Aorta (tissue), 5 donors: ENCODE data around the gene POP7. TPM values are rescaled to one million over a fixed set of nuclear protein-coding genes. Genes with fewer than 3 reads are reported as not detected.

Experiments used
- ATAC-seq: fragments of 200-7000 bp; cut with Tn5 transposase; one replicate; pipeline ENCODE4 v1.9.1; 2022; ENCODE audit warnings: moderate library complexity; ENCODE audit not compliant: low FRiP score
- DNase-seq, 2 donors: peaks; one replicate each; pipeline ENCODE4 v3.0.0-alpha.2; 2020
- H3K27ac ChIP-seq, 2 donors: one replicate each; pipeline ENCODE4 v1.5.1; 2013; ENCODE audit warnings: low read length in 2 of 2, mild to moderate bottlenecking in 2 of 2, moderate library complexity in 2 of 2, control low read depth in 1 of 2, inconsistent platforms in 1 of 2, low read depth in 1 of 2
- H3K27me3 ChIP-seq, 2 donors: one replicate each; pipeline ENCODE4 v1.6.1; 2013; ENCODE audit warnings: control low read depth in 1 of 2, low read length in 1 of 2, mild to moderate bottlenecking in 1 of 2, moderate library complexity in 1 of 2; ENCODE audit not compliant: insufficient read depth in 2 of 2, control insufficient read depth in 1 of 2
- H3K36me3 ChIP-seq, 2 donors: one replicate each; pipeline ENCODE4 v1.6.1; 2013; ENCODE audit warnings: control low read depth in 1 of 2, low read length in 1 of 2, mild to moderate bottlenecking in 1 of 2; ENCODE audit not compliant: insufficient read depth in 2 of 2, control insufficient read depth in 1 of 2
- H3K4me1 ChIP-seq, 2 donors: one replicate each; pipeline ENCODE4 v1.6.1; 2013; ENCODE audit warnings: low read length in 2 of 2, control low read depth in 1 of 2, mild to moderate bottlenecking in 1 of 2, moderate library complexity in 1 of 2; ENCODE audit not compliant: insufficient read depth in 2 of 2, control insufficient read depth in 1 of 2
- H3K4me3 ChIP-seq, 2 donors: one replicate each; pipeline ENCODE4 v1.5.1; 2013; ENCODE audit warnings: low read length in 2 of 2, control low read depth in 1 of 2, mild to moderate bottlenecking in 1 of 2
- H3K9me3 ChIP-seq: one replicate; pipeline ENCODE4 v1.6.1; 2013; ENCODE audit warnings: mild to moderate bottlenecking, low read length; ENCODE audit not compliant: control insufficient read depth
- WGBS, 2 donors: extraction: QIAGEN DNeasy Blood & Tissue Kit; methylation state at CpG; one replicate each; pipeline ENCODE4 v1.1.7; 2013; 5-methylcytosine and 5-hydroxymethylcytosine counted together
- intact Hi-C, 2 donors: fragments of 100-400 bp; cut with DNase I; formaldehyde crosslinking; loops; one replicate each; pipeline versions ENCODE4 v1.14.2 to v1.15.0; 2022
- polyA plus RNA-seq, 2 donors: library from polyadenylated mRNA; stranded (reverse); fragments of 200-250 nt; gene quantifications; one replicate each; pipeline ENCODE4 v1.2.3, GENCODE V29; 2013
- total RNA-seq, 2 donors: library from RNA; stranded (reverse); fragmentation: NEBNext Ultra II Directional; extraction: Animal tissue kit (Norgen Biotek cat#: 25700); gene quantifications; one replicate each; pipeline ENCODE4 v1.2.1, GENCODE V29; 2021
- donor health status: healthy with polysubstance abuse.
- donor health status: Bipolar disorder and iron deficiency.
- donor health status: DM: no; HTN: no; CAD: no.
- donor health status: DM: no; HTN: no; CAD: no.
- donor health status: DM: yes; HTN: yes; CAD: no.

The POP7 gene
- total and polyA plus RNA-seq, 4 donors = 16.4 to 31.8 (median 23.7) TPM

DNA sequence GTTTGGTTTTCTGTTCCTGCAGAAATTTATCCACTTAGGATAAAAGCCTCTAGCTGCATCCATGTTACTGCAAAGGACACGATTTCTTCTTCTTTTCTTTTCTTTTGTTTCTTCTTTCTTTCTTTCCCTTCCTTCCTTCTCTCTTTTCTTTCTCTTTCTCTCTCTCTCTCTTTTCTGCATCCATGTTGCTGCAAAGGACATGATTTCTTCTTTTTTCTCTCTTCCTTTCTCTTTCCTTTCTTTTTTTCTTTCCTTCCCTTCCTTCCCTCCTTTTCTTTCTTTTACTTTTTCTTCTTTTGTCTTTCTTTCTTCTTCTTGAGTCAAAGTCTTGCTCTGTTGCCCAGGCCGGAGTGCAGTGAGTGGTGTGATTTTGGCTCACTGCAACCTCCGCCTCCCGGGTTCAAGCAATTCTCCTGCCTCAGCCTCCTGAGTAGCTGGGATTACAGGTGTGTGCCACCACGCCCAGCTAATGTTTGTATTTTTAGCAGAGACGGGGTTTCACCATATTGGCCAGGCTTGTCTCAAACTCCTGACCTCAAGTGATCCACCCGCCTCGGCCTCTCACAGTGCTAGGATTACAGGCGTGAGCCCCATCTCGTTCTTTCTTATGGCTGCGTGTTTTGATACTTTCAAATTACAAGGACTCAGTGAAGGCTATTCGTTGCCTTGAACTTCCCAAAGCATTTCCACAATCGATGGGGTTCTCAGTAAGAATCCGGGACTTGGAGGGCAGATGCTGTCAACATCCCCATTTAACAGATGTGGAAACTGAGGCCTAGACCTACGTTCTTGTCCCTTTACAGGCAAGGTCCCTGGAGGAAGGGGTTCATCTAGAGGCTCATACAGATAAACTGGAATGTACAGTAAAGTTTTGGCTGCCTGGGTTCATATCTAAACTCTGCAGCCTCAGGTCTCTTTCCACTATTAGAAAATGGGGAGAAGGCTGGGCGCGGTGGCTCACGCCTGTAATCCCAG, 34.3 kb upstream of the POP7 start:
- WGBS, 2 donors = 90 to 91% methylated on average over 18 of the region's 18 CpGs
- Histone ChIP-seq H3K36me3 (no peaks in the 10 kb centered on the region), H3K9me3 (no peaks in the 10 kb centered on the region), H3K27me3 (no peaks in the 10 kb centered on the region), H3K27ac (no peak overlapping the region), H3K4me3 (no peak overlapping the region), H3K4me1 (peaks cover 0 to 3% of the 10 kb centered on the region in 2 donors)
- ATAC-seq (no peak), DNase-seq (no peak)
- intact Hi-C loops = loop anchor here in 1 of 2 donors (5.0 kb wide), 1 partner anchor 59 kb away; the partner anchor contains the start of gene MOSPD3

DNA sequence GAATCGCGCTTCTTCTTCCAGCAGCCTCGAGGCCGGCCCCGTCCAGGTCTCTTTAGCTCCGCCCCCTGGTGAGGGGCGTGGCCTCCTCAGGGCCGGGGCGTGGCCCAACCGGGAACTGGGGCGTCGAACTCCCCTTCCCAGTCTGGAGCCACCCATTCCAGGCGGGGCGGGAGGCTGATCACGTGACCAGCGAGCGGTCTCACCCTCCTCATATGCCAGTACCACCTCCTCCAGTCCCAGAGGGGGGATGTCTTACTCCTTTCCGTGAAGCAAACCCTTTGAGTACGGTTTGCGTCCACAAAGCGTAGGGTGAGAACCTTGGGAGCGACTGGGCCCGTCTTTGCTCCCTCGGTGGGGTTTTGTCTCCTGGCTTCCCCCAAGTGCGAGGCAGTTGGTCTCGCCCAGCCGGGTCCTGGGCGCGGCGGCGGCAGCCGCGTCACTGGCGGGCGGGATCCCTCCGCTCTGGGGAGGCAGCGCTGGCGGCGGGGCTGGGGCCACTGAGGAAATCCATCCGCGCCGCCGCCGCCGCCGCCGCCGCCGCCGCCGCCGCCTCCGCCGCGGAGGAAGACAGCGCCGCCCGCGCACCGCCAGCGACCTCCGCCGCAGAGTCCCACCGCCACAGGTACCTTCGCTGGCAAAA, 32.5 kb upstream of the POP7 start, which contains the start of gene GNB2:
Gene GNB2 (plus strand): TSS at position 439 of the 640 bp plus-strand sequence. CDS start 2,526 bp downstream, outside the sequence.
- WGBS, 2 donors = 0% methylated on average over 55 to 65 of the region's 65 CpGs
- ATAC-seq (peak; percentile 95), DNase-seq (peak; percentile 100)
- H3K9me3 ChIP-seq = no peaks in the 10 kb centered on the region
- intact Hi-C loops = loop anchor here (1.0 to 5.0 kb wide), 2 partner anchors 61 kb away; partner anchors contain the start of gene MOSPD3 (in 2 of the 2)
- peak within 1 kb of the TSS; percentile 6 to 90 for H3K27ac ChIP-seq
- peaks cover 0 to 4% of the 10 kb centered on the region in 2 donors for H3K36me3 ChIP-seq
- H3K4me1 ChIP-seq = no peaks in the 10 kb centered on the region
- H3K4me3 ChIP-seq = peak within 1 kb of the TSS; percentile 54 to 75
- no peaks in the 10 kb centered on the region for H3K27me3 ChIP-seq

DNA sequence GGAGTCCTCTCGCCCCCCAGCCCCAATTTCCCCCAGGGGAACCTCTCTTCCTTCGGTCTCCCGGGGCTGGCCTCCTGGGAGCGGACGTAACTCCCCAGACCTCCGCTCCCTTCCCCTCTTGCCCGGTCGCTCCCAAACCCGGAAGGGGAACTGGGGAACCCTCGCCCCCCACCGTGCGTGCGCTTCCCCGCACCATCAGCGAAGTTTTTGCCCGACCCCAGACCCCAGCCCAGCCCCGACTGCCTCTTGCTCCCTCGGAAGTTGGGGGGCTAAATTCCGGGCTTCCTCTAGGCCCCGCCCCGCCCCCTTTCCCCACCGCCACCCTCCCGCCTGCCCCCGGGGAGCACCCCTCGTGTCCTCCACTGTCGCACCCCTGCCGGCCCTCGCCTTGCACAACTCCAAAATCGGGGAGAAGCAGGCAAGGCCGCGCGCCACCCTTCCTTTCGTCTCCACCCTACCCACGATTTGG, 31.9 kb upstream of the POP7 start:
- intact Hi-C loops = loop anchor here (1.0 to 5.0 kb wide), 2 partner anchors 62 kb away; partner anchors contain the start of gene MOSPD3 (in 2 of the 2)
- Histone ChIP-seq H3K27ac (peak overlapping the region; percentile 6 to 80), H3K36me3 (peaks cover 0 to 5% of the 10 kb centered on the region in 2 donors), H3K27me3 (no peaks in the 10 kb centered on the region), H3K4me3 (peak overlapping the region; percentile 54 to 75), H3K4me1 (no peaks in the 10 kb centered on the region), H3K9me3 (no peaks in the 10 kb centered on the region)
- DNase-seq = peak; percentile 73 to 87
- WGBS, 2 donors = 1 to 2% methylated on average over 12 to 34 of the region's 34 CpGs
- ATAC-seq = peak; percentile 3

DNA sequence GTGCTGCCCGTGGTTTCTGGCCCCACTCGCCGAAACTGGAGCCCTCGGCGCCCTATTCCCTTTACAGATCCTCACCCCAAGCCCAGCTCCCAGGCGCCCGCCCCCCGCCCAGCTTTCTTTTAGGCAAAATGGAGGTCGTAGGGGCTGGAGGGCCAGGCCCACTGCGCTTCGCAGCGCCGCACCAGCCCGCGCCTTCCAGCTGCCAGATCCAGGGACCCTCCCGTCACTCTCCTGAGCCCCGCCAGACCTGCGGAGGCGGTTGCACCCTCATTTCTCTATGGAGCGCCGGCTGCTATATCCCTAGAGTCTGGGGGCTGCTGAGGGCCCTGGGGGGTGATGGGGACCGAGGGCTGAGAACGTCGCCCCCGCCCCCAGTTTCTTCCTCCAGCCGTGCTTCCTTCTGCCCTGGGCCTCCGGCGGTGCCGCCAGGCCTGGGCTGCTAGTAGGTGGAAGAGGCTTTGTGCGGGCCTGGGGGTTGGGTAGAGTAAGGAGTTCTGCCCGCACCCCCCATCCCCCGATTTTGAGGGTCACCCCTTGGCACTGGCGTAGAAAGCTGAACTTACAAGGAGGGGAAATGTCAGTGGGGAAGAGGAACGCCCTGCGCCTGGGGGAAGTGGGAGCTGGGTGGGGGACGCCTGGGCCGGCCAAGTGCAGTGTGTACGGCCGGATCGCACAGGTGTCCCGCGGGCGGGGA, 31.4 kb upstream of the POP7 start:
- 0 to 1% methylated on average over 42 to 43 of the region's 43 CpGs for WGBS, 2 donors
- no peak for ATAC-seq
- H3K36me3 ChIP-seq = peaks cover 0 to 5% of the 10 kb centered on the region in 2 donors
- no peaks in the 10 kb centered on the region for H3K27me3 ChIP-seq
- H3K4me3 ChIP-seq = peak overlapping the region; percentile 54 to 75
- H3K27ac ChIP-seq = peak overlapping the region; percentile 2 to 61
- H3K4me1 ChIP-seq = no peaks in the 10 kb centered on the region
- DNase-seq = peak; percentile 70 to 80
- no peaks in the 10 kb centered on the region for H3K9me3 ChIP-seq
- intact Hi-C loops = loop anchor here (5.0 kb wide), 2 partner anchors 62 to 87 kb away; partner anchors contain the start of genes FBXO24 (in 1 of the 2), LRCH4 (in 1 of the 2) and MOSPD3 (in 1 of the 2)

DNA sequence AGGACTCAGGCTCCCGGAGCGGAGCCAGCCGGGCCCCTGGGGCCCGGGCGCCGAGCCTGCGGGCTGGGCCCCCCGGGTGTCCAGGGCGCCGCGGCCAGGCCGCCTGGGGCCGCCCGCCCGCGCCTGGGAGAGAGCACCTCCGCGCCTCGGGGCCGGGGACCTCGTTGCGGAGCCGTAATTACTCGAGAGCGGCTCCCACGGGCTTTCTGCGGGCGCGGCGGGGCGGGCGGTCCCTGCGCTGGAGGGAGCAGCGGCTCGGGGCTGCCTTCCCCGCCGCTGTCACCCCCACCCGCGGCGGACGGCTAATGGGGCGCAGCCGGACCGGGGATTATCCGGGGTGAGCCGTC, 30.8 kb upstream of the POP7 start:
- no peak for ATAC-seq
- no peaks in the 10 kb centered on the region for H3K4me1 ChIP-seq
- DNase-seq = no peak
- no peaks in the 10 kb centered on the region for H3K9me3 ChIP-seq
- intact Hi-C loops = loop anchor here in 1 of 2 donors (5.0 kb wide), 1 partner anchor 88 kb away; the partner anchor contains the start of genes FBXO24 and LRCH4
- peak overlapping the region; percentile 54 to 75 for H3K4me3 ChIP-seq
- H3K36me3 ChIP-seq = peaks cover 0 to 5% of the 10 kb centered on the region in 2 donors
- H3K27me3 ChIP-seq = no peaks in the 10 kb centered on the region
- WGBS, 2 donors = 0% methylated on average over 37 to 46 of the region's 46 CpGs
- H3K27ac ChIP-seq = peak overlapping the region; percentile 2 to 16

DNA sequence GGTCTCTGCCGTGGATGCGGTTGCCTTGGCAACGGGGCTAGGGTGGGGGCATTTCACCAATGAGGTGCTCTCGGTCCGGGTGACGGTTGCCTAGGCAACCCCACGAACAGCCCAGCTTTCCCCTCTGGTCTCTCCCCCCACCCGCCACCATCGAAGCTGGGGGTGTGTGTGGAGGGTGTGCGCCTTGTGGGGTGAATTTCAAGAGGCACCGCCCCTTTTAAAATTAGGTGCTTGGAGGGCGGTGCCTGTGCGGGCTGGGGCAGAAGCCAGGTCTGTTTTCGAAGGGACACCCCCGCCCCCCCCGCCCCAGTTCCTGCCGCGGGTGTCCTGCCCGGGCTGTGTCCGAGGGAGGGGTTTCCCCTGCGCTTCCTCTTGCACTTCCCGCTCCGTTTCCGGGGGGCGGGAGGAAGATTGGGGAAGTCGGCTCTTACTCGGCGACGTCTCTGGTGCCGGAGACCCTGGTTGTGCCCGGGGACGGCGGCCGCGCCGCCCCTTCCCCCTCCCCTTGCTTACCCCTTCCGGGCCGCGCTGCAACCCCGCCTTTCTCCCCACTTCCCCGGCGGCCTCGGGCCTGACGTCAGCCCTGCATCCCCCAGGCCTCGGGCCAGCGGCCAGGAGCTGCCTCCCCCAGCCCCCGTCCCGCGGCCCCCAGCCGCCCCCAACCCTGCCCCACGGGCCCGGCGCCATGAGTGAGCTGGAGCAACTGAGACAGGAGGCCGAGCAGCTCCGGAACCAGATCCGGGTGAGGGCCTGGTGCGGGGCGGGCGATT, 30.2 kb upstream of the POP7 start:
- ATAC-seq (peak; percentile 34), DNase-seq (peak; percentile 90 to 92)
- Histone ChIP-seq H3K27ac (no peak overlapping the region), H3K4me3 (peak overlapping the region; percentile 54 to 75), H3K4me1 (no peaks in the 10 kb centered on the region), H3K27me3 (no peaks in the 10 kb centered on the region), H3K9me3 (no peaks in the 10 kb centered on the region), H3K36me3 (peaks cover 0 to 5% of the 10 kb centered on the region in 2 donors)
- intact Hi-C loops = loop anchor here in 1 of 2 donors (5.0 kb wide), 1 partner anchor 88 kb away; the partner anchor contains the start of genes FBXO24 and LRCH4
- WGBS, 2 donors = 0 to 1% methylated on average over 53 to 59 of the region's 59 CpGs

DNA sequence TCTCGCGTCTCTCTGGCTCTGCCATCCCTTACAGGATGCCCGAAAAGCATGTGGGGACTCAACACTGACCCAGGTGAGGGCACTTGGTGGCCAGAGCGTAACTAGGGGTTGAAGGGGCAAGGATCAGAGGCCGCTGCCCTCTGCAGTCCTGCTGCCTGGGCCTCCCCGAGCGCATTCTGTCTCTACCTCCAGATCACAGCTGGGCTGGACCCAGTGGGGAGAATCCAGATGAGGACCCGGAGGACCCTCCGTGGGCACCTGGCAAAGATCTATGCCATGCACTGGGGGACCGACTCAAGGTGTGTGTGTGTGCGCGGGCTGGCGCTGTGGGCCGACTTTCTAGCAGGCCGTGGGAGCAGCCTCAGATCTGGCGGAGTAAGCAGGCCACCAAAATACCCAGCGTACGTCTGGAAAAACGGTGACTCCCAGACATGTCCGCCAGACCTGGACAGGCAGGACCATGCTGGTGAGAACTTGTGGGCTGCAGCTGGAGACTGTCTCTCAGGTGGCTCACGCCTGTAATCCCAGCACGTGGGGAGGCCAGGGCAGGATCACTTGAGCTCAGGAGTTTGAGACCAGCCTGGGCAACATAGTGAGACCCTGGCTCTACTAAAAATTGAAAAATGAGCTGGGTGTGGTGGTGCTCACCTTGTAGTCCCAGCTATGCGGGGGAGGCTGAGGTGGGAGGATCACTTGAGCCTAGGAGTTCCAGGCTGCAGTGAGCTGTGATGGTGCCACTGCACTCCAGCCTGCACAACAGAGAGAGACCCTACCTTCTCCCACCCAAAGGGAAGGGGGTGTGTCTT, 29.2 kb upstream of the POP7 start:
- ATAC-seq (no peak), DNase-seq (peak in 1 of 2 donors; percentile 53)
- no peaks in the 10 kb centered on the region for H3K27me3 ChIP-seq
- peaks cover 0 to 5% of the 10 kb centered on the region in 2 donors for H3K36me3 ChIP-seq
- no peak overlapping the region for H3K4me3 ChIP-seq
- 78% methylated on average over 23 of the region's 23 CpGs for WGBS, 2 donors
- H3K27ac ChIP-seq = peak overlapping the region in 1 of 2 donors; percentile 43
- no peaks in the 10 kb centered on the region for H3K4me1 ChIP-seq
- H3K9me3 ChIP-seq = no peaks in the 10 kb centered on the region
- intact Hi-C loops = loop anchor here in 1 of 2 donors (5.0 kb wide), 1 partner anchor 89 kb away; the partner anchor contains the start of genes FBXO24 and LRCH4
